ENCODE results near the gene IGF1R. TPM values are rescaled to one million over a fixed set of nuclear protein-coding genes. Genes with fewer than 3 reads are reported as not detected.

Gene IGF1R
- total RNA-seq, 1 experiment from 2014 or later, result 51.6 TPM

DNA sequence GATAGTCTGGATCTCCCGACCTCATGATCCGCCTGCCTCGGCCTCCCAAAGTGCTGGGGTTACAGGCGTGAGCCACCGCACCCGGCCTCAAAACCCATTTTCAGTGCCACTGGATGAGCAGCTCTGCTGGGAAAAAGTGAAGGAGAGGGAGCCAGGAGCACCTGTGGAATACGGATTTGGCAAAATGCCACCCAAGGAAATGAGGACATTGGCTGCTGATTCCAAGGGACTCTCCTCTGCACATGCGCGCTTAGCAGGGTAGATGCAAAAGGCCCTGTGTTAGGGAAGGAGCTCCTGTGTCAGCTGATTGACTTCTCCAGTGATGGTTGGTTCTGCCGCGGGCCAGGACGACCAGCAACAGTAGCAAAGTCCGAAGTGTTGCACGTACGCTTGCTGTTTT, 43.4 kb upstream of the IGF1R start:
- Mint-ChIP-seq H3K4me1 (ENCODE audit: low read depth, unreplicated experiment) (peaks cover 6% of the 10 kb centered on the region), H3K9me3 (ENCODE audit: unreplicated experiment) (no peaks in the 10 kb centered on the region), H3K36me3 (ENCODE audit: insufficient read depth, unreplicated experiment) (no peaks in the 10 kb centered on the region), H3K4me3 (ENCODE audit: unreplicated experiment) (no peak overlapping the region), H3K27ac (ENCODE audit: unreplicated experiment) (no peak overlapping the region), H3K27me3 (ENCODE audit: insufficient read depth, unreplicated experiment) (no peaks in the 10 kb centered on the region)
- Histone ChIP-seq H3K4me3 (ENCODE audit: low read depth, low read length) (no peak overlapping the region), H3K27me3 (replicated peaks; ENCODE audit: control insufficient read depth, insufficient read depth, low read length) (no peaks in the 10 kb centered on the region), H3K4me1 (peaks cover 10% of the 10 kb centered on the region), H3K36me3 (ENCODE audit: control insufficient read depth, insufficient read depth, low read length) (no peaks in the 10 kb centered on the region), H3K9me3 (no peaks in the 10 kb centered on the region)
- intact Hi-C loops (cut with micrococcal nuclease; ENCODE audit: unreplicated experiment), result no loop called here
- TF ChIP-seq, protein P1, sequence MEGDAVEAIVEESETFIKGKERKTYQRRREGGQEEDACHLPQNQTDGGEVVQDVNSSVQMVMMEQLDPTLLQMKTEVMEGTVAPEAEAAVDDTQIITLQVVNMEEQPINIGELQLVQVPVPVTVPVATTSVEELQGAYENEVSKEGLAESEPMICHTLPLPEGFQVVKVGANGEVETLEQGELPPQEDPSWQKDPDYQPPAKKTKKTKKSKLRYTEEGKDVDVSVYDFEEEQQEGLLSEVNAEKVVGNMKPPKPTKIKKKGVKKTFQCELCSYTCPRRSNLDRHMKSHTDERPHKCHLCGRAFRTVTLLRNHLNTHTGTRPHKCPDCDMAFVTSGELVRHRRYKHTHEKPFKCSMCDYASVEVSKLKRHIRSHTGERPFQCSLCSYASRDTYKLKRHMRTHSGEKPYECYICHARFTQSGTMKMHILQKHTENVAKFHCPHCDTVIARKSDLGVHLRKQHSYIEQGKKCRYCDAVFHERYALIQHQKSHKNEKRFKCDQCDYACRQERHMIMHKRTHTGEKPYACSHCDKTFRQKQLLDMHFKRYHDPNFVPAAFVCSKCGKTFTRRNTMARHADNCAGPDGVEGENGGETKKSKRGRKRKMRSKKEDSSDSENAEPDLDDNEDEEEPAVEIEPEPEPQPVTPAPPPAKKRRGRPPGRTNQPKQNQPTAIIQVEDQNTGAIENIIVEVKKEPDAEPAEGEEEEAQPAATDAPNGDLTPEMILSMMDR (IDR thresholded peaks at IDR 0.05; ENCODE audit: insufficient read depth in 1 of 2, low read depth in 1 of 2, low read length in 1 of 2, severe bottlenecking in 1 of 2, unreplicated experiment in 1 of 2), result no peak
- DNase-seq, result no peak
- no TSS peak for BruUV-seq (replicated peaks)
- ChIA-PET CTCF (no interaction called here), POLR2A (interaction anchor here (0.7 kb wide), 1 partner anchor 39 kb away, joined by 6 read pairs; no protein-coding TSS in a partner anchor)

DNA sequence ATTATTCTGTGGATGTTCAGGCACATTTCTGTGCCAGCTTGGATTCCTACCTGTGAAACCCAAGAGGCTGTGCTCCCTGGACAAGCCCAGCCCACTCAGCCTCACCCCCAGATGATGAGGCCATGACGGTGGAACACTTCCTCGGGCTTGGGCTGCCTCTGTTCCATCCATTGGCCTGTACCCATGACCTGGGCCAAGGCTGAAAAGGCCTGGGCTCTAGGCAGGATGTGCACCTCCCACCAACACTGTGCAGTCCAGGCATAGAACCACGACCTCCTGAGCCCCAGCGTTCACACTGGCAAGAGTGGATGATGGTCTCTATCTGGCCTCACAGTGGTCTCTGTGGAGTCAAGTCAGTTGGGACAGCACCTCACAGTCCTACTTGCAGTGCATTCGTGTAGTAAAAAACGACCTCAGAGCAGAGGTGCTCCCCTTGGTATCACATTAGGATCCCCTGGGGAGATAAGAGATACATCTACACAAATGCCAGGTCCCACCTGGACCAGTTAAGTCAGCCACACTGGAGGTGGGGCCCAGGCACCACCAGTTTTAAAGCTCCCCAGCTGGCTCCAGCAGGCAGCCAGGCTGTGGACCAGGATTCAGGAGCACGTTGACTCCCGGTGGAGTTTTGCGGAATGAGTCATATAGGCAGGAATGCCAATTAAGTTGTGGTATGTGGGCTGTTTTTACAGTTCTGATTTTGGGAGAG, 39.0 kb upstream of the IGF1R start:
- no peaks in the 10 kb centered on the region for H3K9me3 Mint-ChIP-seq (ENCODE audit: unreplicated experiment)
- H3K4me1 Mint-ChIP-seq (ENCODE audit: low read depth, unreplicated experiment), result peaks cover 6% of the 10 kb centered on the region
- H3K4me1 ChIP-seq, result peaks cover 10% of the 10 kb centered on the region
- H3K27me3 ChIP-seq (replicated peaks; ENCODE audit: control insufficient read depth, insufficient read depth, low read length), result no peaks in the 10 kb centered on the region
- H3K36me3 ChIP-seq (ENCODE audit: control insufficient read depth, insufficient read depth, low read length), result no peaks in the 10 kb centered on the region
- H3K36me3 Mint-ChIP-seq (ENCODE audit: insufficient read depth, unreplicated experiment), result no peaks in the 10 kb centered on the region
- no peak overlapping the region for H3K4me3 ChIP-seq (ENCODE audit: low read depth, low read length)
- no peaks in the 10 kb centered on the region for H3K27me3 Mint-ChIP-seq (ENCODE audit: insufficient read depth, unreplicated experiment)
- TF ChIP-seq, protein P1 (IDR thresholded peaks at IDR 0.05; ENCODE audit: insufficient read depth in 1 of 2, low read depth in 1 of 2, low read length in 1 of 2, severe bottlenecking in 1 of 2, unreplicated experiment in 1 of 2), result no peak
- intact Hi-C loops (cut with micrococcal nuclease; ENCODE audit: unreplicated experiment), result no loop called here
- DNase-seq, result peak; percentile 45 to 63
- POLR2A ChIA-PET, result no interaction called here
- H3K27ac Mint-ChIP-seq (ENCODE audit: unreplicated experiment), result peak overlapping the region; percentile 46
- BruUV-seq (replicated peaks), result no TSS peak
- H3K9me3 ChIP-seq, result no peaks in the 10 kb centered on the region
- H3K4me3 Mint-ChIP-seq (ENCODE audit: unreplicated experiment), result no peak overlapping the region
- CTCF ChIA-PET, result no interaction called here

DNA sequence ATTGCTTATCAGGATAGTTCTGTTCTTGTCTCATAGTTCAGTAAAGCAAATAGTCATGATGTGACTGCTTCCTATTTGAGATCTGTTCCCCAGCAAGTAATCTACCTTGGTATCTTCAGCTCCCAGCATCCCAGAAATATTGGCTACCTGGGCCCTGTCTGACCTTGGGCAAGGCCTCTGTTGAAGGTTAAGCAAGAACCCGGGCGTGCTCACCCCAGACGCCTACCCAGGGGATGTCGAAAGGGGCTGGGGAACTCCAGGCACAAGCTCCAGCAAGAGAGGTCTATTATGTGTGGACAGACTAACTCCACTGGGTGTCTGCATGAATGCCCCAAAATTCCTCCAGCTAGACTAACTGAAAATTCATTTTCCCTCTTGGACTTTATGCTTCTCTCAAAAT, 37.3 kb upstream of the IGF1R start:
- Histone ChIP-seq H3K4me3 (ENCODE audit: low read depth, low read length) (no peak overlapping the region), H3K27me3 (replicated peaks; ENCODE audit: control insufficient read depth, insufficient read depth, low read length) (no peaks in the 10 kb centered on the region), H3K36me3 (ENCODE audit: control insufficient read depth, insufficient read depth, low read length) (no peaks in the 10 kb centered on the region), H3K4me1 (peaks cover 10% of the 10 kb centered on the region), H3K9me3 (no peaks in the 10 kb centered on the region)
- no peak overlapping the region for H3K4me3 Mint-ChIP-seq (ENCODE audit: unreplicated experiment)
- H3K36me3 Mint-ChIP-seq (ENCODE audit: insufficient read depth, unreplicated experiment), result no peaks in the 10 kb centered on the region
- intact Hi-C loops (cut with micrococcal nuclease; ENCODE audit: unreplicated experiment), result loop anchor here (5.0 kb wide), 1 partner anchor 36 kb away; the partner anchor contains the start of gene IGF1R
- H3K9me3 Mint-ChIP-seq (ENCODE audit: unreplicated experiment), result no peaks in the 10 kb centered on the region
- POLR2A ChIA-PET, result no interaction called here
- H3K27ac Mint-ChIP-seq (ENCODE audit: unreplicated experiment), result no peak overlapping the region
- TF ChIP-seq, protein P1 (IDR thresholded peaks at IDR 0.05; ENCODE audit: insufficient read depth in 1 of 2, low read depth in 1 of 2, low read length in 1 of 2, severe bottlenecking in 1 of 2, unreplicated experiment in 1 of 2), result no peak
- no peak for DNase-seq
- CTCF ChIA-PET, result no interaction called here
- no TSS peak for BruUV-seq (replicated peaks)
- H3K27me3 Mint-ChIP-seq (ENCODE audit: insufficient read depth, unreplicated experiment), result no peaks in the 10 kb centered on the region
- H3K4me1 Mint-ChIP-seq (ENCODE audit: low read depth, unreplicated experiment), result peaks cover 6% of the 10 kb centered on the region

Measured in Caco-2 (cell line).